Measurements from ENCODE around the gene MFSD12. TPM values are rescaled to one million over a fixed set of nuclear protein-coding genes. Genes with fewer than 3 reads are reported as not detected.
"Not testable (repeated sequence)": the region's sequence is repeated elsewhere in the genome, so short reads cannot be mapped to it uniquely, and the experiment has no call there.

MFSD12 gene
- total and polyA plus RNA-seq, 4 donors = 9.4 to 43.6 (median 24.6) TPM

GRCh38 chr19:3572132-3572854, 14.9 kb upstream of the MFSD12 start (continued):
- TF ChIP-seq RXRA (IDR thresholded peaks at IDR 0.05) = no peak

GRCh38 chr19:3570606-3571011, 13.2 kb upstream of the MFSD12 start:
- H3K36me3 ChIP-seq (ENCODE audit: control insufficient read depth in 4 of 4, insufficient read depth in 3 of 4, low read depth in 1 of 4, low read length in 3 of 4) = peaks cover 0 to 2% (median 0%) of the 10 kb centered on the region in 4 donors
- no peak for TF ChIP-seq ATF3 (IDR thresholded peaks at IDR 0.05)
- TF ChIP-seq SP1 (IDR thresholded peaks at IDR 0.05) = no peak
- no peak for TF ChIP-seq FOXA2 (IDR thresholded peaks at IDR 0.05)
- TF ChIP-seq CTCF (IDR thresholded peaks at IDR 0.05; ENCODE audit: low read depth, low read length, missing input control) = no peak
- no peak for TF ChIP-seq HNF4A (conservative IDR thresholded peaks at IDR 0.05)
- no peak for TF ChIP-seq YY1 (IDR thresholded peaks at IDR 0.05)
- TF ChIP-seq RXRA (IDR thresholded peaks at IDR 0.05) = no peak
- no peak for TF ChIP-seq EGR1 (IDR thresholded peaks at IDR 0.05; ENCODE audit: low read depth in 2 of 2)
- no peak for TF ChIP-seq RAD21 (IDR thresholded peaks at IDR 0.05)
- TF ChIP-seq, protein P1, sequence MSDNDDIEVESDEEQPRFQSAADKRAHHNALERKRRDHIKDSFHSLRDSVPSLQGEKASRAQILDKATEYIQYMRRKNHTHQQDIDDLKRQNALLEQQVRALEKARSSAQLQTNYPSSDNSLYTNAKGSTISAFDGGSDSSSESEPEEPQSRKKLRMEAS (IDR thresholded peaks at IDR 0.05) = no peak
- no peak for TF ChIP-seq TAF1 (conservative IDR thresholded peaks at IDR 0.05)
- no peak for TF ChIP-seq REST (IDR thresholded peaks at IDR 0.05)
- TF ChIP-seq, protein P2, sequence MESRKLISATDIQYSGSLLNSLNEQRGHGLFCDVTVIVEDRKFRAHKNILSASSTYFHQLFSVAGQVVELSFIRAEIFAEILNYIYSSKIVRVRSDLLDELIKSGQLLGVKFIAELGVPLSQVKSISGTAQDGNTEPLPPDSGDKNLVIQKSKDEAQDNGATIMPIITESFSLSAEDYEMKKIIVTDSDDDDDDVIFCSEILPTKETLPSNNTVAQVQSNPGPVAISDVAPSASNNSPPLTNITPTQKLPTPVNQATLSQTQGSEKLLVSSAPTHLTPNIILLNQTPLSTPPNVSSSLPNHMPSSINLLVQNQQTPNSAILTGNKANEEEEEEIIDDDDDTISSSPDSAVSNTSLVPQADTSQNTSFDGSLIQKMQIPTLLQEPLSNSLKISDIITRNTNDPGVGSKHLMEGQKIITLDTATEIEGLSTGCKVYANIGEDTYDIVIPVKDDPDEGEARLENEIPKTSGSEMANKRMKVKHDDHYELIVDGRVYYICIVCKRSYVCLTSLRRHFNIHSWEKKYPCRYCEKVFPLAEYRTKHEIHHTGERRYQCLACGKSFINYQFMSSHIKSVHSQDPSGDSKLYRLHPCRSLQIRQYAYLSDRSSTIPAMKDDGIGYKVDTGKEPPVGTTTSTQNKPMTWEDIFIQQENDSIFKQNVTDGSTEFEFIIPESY (IDR thresholded peaks at IDR 0.05) = no peak
- no peak for TF ChIP-seq FOXA1 (IDR thresholded peaks at IDR 0.05)
- no peak for TF ChIP-seq JUND (IDR thresholded peaks at IDR 0.05)
- TF ChIP-seq GABPA (IDR thresholded peaks at IDR 0.05 in 1 of 2, conservative IDR thresholded peaks at IDR 0.05 in 1 of 2) = no peak
- no peak for TF ChIP-seq HNF4G (IDR thresholded peaks at IDR 0.05)
- no peak overlapping the region for H3K27ac ChIP-seq (ENCODE audit: low read depth in 1 of 2, low read length in 2 of 2)
- 70% methylated on average over 7 of the region's 7 CpGs for WGBS
- DNase-seq (ENCODE audit: low spot score) = no peak
- H3K9ac ChIP-seq (ENCODE audit: low read depth in 1 of 2, low read length in 2 of 2) = no peak overlapping the region
- H3K9me3 ChIP-seq (ENCODE audit: control insufficient read depth in 4 of 4, low read length in 3 of 4) = no peaks in the 10 kb centered on the region
- H3K4me3 ChIP-seq (ENCODE audit: low read depth in 1 of 3, low read length in 3 of 3) = no peak overlapping the region
- peaks cover 3 to 13% (median 9%) of the 10 kb centered on the region in 4 donors for H3K4me1 ChIP-seq (ENCODE audit: control insufficient read depth in 4 of 4, insufficient read depth in 4 of 4, low read length in 3 of 4)
- H3K27me3 ChIP-seq (ENCODE audit: control insufficient read depth in 4 of 4, insufficient read depth in 4 of 4, low read length in 3 of 4) = no peaks in the 10 kb centered on the region

- 76% methylated on average over 11 of the region's 11 CpGs for WGBS
- DNase-seq (ENCODE audit: low spot score); H3K27me3 ChIP-seq (ENCODE audit: control insufficient read depth in 4 of 4, insufficient read depth in 4 of 4, low read length in 3 of 4); H3K27ac ChIP-seq (ENCODE audit: low read depth in 1 of 2, low read length in 2 of 2); H3K4me3 ChIP-seq (ENCODE audit: low read depth in 1 of 3, low read length in 3 of 3); H3K36me3 ChIP-seq (ENCODE audit: control insufficient read depth in 4 of 4, insufficient read depth in 3 of 4, low read depth in 1 of 4, low read length in 3 of 4); H3K9ac ChIP-seq (ENCODE audit: low read depth in 1 of 2, low read length in 2 of 2); H3K9me3 ChIP-seq (ENCODE audit: control insufficient read depth in 4 of 4, low read length in 3 of 4): not testable (repeated sequence)
- peaks cover 3 to 13% (median 9%) of the 10 kb centered on the region in 4 donors for H3K4me1 ChIP-seq (ENCODE audit: control insufficient read depth in 4 of 4, insufficient read depth in 4 of 4, low read length in 3 of 4)
Measured at GRCh38 chr19:3570042-3570441, 12.7 kb upstream of the MFSD12 start.

Data from liver (tissue), 9 donors.